OCI-LY3 (cell line): ENCODE results near the gene NRXN2.
A peak's percentile ranks its signal among the peaks of the same experiment; 100 is the strongest.

ENCODE experiments used
- H2AFZ ChIP-seq: fragments of 200-600, 300-600 bp; shearing (Covaris generic); 2 replicates; pipeline ENCODE4 v1.6.0; 2014; ENCODE audit warnings: antibody characterized with exemption, low read depth, low read length
- H3K27ac ChIP-seq: fragments of 200-600, 300-600 bp; sonication (generic); 2 replicates; pipeline ENCODE4 v1.5.1; 2014; ENCODE audit warnings: mild to moderate bottlenecking, low read length, moderate library complexity, mixed read lengths
- H3K27me3 ChIP-seq: fragments of 200-600, 300-600 bp; sonication (generic); 2 replicates; pipeline ENCODE4 v1.6.1; 2014; ENCODE audit warnings: low read depth, low read length, mixed read lengths
- H3K36me3 ChIP-seq: fragments of 200-600, 300-600 bp; sonication (generic); replicated peaks from 2 replicates; pipeline ENCODE3; 2014; ENCODE audit warnings: low read depth, low read length, mixed read lengths
- H3K4me1 ChIP-seq: fragments of 300-600, 200-600 bp; sonication (generic); 2 replicates; pipeline ENCODE4 v1.6.1; 2014; ENCODE audit warnings: low read length, mixed read lengths
- H3K4me2 ChIP-seq: fragments of 200-600, 300-600 bp; sonication (generic); 2 replicates; pipeline ENCODE4 v1.6.1; 2014; ENCODE audit warnings: low read length, mixed read lengths
- H3K4me3 ChIP-seq: fragments of 300-600, 200-600 bp; sonication (generic); 2 replicates; pipeline ENCODE4 v1.5.1; 2014; ENCODE audit warnings: antibody characterized with exemption, mild to moderate bottlenecking, low read length, moderate library complexity
- H3K79me2 ChIP-seq: fragments of 300-600, 200-600 bp; shearing (Covaris generic); 2 replicates; pipeline ENCODE4 v1.6.1; 2014; ENCODE audit warnings: mild to moderate bottlenecking, low read length, mixed read lengths
- H3K9ac ChIP-seq: fragments of 300-600, 200-600 bp; shearing (Covaris generic); 2 replicates; pipeline ENCODE4 v1.6.0; 2014; ENCODE audit warnings: mild to moderate bottlenecking, low read length, moderate library complexity
- H3K9me3 ChIP-seq: fragments of 200-600, 300-600 bp; shearing (Covaris generic); 2 replicates; pipeline ENCODE4 v1.6.1; 2014; ENCODE audit warnings: low read length, mixed read lengths; ENCODE audit not compliant: insufficient read depth
- H4K20me1 ChIP-seq: fragments of 200-600, 300-600 bp; sonication (generic); 2 replicates; pipeline ENCODE4 v1.6.1; 2016; ENCODE audit warnings: low read length, mixed read lengths; ENCODE audit not compliant: insufficient read depth
- EZH2phosphoT487 ChIP-seq: fragments of 200-600 bp; shearing (Covaris generic); IDR thresholded peaks from 2 replicates; pipeline ENCODE4 v1.6.1; 2018; ENCODE audit warnings: antibody characterized with exemption, mixed run types, low read depth
- TF ChIP-seq, protein P1 (sequence below): fragments of 200-600, 300-600 bp; sonication (generic); IDR thresholded peaks from 2 replicates; pipeline ENCODE4 v1.5.1; 2014; ENCODE audit warnings: antibody characterized with exemption, low read length, low read depth

Gene NRXN2

DNA sequence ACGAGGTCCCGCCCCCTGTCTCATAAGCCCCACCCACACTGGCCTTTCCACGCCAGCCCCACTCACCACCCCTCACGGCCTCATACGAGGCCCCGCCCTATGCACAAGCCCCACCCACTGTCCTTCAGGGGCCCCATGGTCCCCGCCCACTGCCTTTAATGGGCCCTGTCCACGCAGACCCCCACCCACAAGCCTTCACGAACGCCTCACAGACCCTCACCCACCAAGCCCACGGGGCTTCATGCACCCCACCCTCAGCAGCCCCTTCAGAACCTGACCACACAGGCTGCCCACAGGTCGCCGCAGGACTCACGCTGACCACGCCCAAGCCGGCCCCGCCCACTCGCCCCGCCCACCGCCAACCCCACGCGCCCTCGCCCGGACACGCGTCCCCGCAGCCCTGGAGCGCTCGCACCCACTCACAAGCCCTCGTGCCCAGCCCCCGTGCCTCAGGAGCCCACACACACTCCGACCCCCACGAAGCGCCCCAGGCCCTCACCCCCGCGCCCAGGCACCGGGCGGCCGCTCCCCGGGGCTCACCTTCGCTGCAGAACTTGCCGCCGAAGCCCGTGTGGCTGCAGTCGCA, 10.5 kb downstream of the NRXN2 start:
- no peak for TF ChIP-seq EZH2phosphoT487
- TF ChIP-seq, protein P1, sequence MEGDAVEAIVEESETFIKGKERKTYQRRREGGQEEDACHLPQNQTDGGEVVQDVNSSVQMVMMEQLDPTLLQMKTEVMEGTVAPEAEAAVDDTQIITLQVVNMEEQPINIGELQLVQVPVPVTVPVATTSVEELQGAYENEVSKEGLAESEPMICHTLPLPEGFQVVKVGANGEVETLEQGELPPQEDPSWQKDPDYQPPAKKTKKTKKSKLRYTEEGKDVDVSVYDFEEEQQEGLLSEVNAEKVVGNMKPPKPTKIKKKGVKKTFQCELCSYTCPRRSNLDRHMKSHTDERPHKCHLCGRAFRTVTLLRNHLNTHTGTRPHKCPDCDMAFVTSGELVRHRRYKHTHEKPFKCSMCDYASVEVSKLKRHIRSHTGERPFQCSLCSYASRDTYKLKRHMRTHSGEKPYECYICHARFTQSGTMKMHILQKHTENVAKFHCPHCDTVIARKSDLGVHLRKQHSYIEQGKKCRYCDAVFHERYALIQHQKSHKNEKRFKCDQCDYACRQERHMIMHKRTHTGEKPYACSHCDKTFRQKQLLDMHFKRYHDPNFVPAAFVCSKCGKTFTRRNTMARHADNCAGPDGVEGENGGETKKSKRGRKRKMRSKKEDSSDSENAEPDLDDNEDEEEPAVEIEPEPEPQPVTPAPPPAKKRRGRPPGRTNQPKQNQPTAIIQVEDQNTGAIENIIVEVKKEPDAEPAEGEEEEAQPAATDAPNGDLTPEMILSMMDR = no peak
- Histone ChIP-seq H3K9ac (no peak overlapping the region), H3K4me3 (no peak overlapping the region), H3K27ac (no peak overlapping the region), H3K36me3 (no peaks in the 10 kb centered on the region), H3K79me2 (no peaks in the 10 kb centered on the region), H2AFZ (no peak overlapping the region), H4K20me1 (no peaks in the 10 kb centered on the region), H3K4me1 (peaks cover 64% of the 10 kb centered on the region), H3K4me2 (no peak overlapping the region), H3K9me3 (no peaks in the 10 kb centered on the region), H3K27me3 (no peaks in the 10 kb centered on the region)

DNA sequence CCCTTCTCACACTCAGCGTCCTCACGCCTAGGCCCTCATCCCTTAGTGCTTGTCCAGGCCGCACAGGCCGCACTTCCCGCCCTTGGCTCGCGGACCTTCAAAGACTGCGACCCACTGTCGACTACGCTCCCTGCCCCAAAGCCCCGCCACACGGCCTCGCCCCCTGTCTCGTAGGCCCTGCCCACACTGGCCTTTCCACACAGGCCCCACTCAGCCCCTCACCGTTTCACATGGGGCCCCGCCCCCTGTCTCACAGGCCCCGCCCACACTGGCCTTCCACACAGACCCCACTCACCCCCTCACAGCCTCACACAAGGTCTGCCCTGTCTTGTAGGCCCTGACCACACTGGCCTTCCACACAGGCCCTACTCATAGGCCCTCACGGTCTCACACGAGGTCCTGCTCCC, 11.0 kb downstream of the NRXN2 start:
- Histone ChIP-seq H3K36me3 (no peaks in the 10 kb centered on the region), H3K9ac (no peak overlapping the region), H3K27ac (no peak overlapping the region), H3K4me2 (no peak overlapping the region), H2AFZ (no peak overlapping the region), H3K27me3 (no peaks in the 10 kb centered on the region), H3K9me3 (no peaks in the 10 kb centered on the region), H3K4me3 (no peak overlapping the region), H4K20me1 (no peaks in the 10 kb centered on the region), H3K4me1 (peaks cover 62% of the 10 kb centered on the region), H3K79me2 (no peaks in the 10 kb centered on the region)
- no peak for TF ChIP-seq EZH2phosphoT487
- TF ChIP-seq, protein P1 = no peak

DNA sequence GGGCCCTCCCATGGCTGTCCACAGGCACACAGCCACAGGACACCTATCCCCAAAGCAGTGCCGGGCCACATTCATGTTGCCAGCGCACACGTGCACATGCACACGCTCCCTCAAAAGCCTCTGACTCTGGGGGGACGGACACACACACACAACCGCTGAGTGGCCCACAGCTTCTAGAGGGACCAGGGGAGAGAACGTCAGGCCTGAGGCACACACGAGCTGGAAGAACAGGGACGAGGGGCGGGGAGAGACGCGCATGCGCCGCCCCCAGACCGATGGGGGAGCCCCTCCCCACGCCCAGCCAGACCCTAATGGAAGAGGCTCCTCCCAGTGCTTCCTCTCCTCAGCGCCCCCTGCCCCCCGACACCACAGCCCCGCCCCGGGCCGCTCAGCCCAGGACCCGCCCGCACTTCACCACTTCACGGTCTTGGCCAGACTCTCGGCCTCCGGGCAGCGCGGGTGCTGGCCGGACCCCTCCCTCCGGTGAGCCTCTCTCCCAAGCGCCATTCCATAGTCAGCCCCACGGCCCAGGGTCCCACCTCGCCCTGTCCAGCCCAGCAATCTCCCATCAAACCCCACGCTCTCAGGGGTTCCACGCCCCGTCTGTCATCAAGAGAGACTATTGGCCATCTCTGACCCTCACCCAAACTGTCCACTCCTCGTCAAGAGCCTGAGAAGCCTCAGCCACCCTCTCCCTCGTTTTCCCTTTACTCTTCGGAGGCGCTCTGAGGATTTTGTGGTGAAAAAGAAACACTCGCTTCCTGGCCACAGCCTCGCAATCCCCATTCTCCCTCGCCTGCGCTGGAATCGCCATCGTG, 11.7 kb downstream of the NRXN2 start:
- H4K20me1 ChIP-seq = no peaks in the 10 kb centered on the region
- peak overlapping the region; percentile 4; the same call in 1 of the 2 replicates for H3K27ac ChIP-seq
- TF ChIP-seq EZH2phosphoT487 = no peak
- TF ChIP-seq, protein P1 = no peak
- H3K4me2 ChIP-seq = peak overlapping the region; percentile 72; the same call in 1 of the 2 replicates
- H3K27me3 ChIP-seq = no peaks in the 10 kb centered on the region
- no peak overlapping the region for H3K9ac ChIP-seq
- no peak overlapping the region for H2AFZ ChIP-seq
- no peaks in the 10 kb centered on the region for H3K36me3 ChIP-seq
- no peak overlapping the region for H3K4me3 ChIP-seq
- H3K79me2 ChIP-seq = no peaks in the 10 kb centered on the region
- peaks cover 56% of the 10 kb centered on the region for H3K4me1 ChIP-seq
- no peaks in the 10 kb centered on the region for H3K9me3 ChIP-seq

DNA sequence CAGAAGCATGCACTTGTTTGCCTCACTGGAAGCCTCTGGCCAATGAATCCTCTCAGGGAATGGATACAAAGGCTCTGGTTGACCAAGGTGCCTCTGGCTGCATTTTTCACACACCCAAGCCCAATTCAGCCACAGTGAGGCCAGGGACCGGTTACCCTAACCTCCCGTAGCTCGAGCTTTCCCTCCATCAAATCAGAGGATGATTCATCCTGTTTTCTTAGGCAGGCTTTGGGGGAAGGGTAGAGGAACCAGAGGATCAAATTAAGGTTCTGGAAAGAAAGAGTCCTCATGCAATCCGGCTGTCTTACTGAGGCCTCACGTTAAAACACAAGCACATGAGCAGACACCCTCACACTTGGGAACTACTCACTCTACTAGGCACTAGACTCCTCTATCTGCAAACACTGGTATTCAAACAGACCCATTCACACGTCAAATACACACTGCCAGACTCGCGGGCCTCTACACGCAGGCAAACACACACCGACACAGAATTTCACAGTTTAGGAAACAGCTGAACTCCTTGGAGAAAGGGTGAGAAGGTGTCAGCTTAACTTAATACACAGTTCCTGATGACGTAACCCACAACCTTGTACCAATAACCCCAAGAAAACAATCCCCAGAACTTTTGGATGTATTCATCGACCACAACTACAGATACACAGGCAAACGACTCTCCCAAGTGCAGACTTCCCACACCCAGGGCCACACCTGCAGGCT, 12.4 kb downstream of the NRXN2 start:
- H3K79me2 ChIP-seq = no peaks in the 10 kb centered on the region
- H3K36me3 ChIP-seq = no peaks in the 10 kb centered on the region
- TF ChIP-seq EZH2phosphoT487 = no peak
- TF ChIP-seq, protein P1 = no peak
- H3K4me2 ChIP-seq = peak overlapping the region; percentile 72
- H3K4me1 ChIP-seq = peaks cover 49% of the 10 kb centered on the region
- H3K27ac ChIP-seq = peak overlapping the region; percentile 4; the same call in 1 of the 2 replicates
- no peak overlapping the region; the same call in 1 of the 2 replicates for H3K4me3 ChIP-seq
- peaks cover 2% of the 10 kb centered on the region; the same call in 1 of the 2 replicates for H3K27me3 ChIP-seq
- H4K20me1 ChIP-seq = no peaks in the 10 kb centered on the region
- peak overlapping the region; percentile 51; the same call in 1 of the 2 replicates for H2AFZ ChIP-seq
- H3K9ac ChIP-seq = no peak overlapping the region
- H3K9me3 ChIP-seq = no peaks in the 10 kb centered on the region
